ENCODE data around the gene MEOX2. TPM values are rescaled to one million over a fixed set of nuclear protein-coding genes. Genes with fewer than 3 reads are reported as not detected.

The MEOX2 gene
- total RNA-seq (2021; fragmentation: NEBNext Ultra II Directional; extraction: Animal tissue kit (Norgen Biotek cat#: 25700)): not detected
- long read RNA-seq: 0 reads

DNA sequence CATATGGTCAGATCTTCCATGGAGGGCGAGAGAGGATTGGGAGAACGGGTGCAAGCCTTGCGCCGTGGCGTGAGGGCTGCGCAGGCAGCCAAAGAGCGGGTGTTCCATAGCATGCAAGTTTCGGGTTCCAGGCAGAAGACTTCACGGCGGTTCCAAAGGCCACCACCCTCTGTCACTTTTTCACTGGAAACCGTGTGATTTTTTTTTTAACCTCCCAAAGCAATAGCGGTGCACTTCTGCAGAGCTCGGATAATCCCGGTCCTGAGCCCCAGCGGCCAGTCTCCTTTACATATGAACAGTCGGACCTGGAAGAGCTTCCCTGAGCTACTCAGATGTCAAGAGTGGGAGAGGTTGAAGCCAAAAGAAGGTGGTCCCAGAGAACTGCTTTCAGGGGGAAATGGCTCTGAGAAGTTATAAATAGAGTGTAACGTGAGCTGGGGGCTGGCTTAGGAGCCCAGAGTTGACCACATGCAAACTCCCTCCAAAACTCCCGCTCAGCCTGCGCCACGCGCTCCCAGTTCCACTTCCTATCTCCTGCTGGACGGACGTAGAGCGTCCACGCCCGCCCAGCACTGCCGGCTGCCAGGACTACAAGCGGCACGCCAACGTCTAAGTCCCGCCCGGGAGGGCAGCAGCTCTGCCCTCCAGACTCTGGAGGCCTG is at the start of gene MEOX2:
TSS of gene MEOX2 (minus strand) at position 389 of the 662 bp plus-strand sequence. CDS start at position 108, 281 bp downstream.
- peaks cover 34% of the 10 kb centered on the region for H3K4me1 Mint-ChIP-seq (ENCODE audit: low read depth)
- H3K27ac Mint-ChIP-seq: no peak within 1 kb of the TSS
- H3K4me3 Mint-ChIP-seq: peak within 1 kb of the TSS; percentile 68
- TF ChIP-seq, protein P1, sequence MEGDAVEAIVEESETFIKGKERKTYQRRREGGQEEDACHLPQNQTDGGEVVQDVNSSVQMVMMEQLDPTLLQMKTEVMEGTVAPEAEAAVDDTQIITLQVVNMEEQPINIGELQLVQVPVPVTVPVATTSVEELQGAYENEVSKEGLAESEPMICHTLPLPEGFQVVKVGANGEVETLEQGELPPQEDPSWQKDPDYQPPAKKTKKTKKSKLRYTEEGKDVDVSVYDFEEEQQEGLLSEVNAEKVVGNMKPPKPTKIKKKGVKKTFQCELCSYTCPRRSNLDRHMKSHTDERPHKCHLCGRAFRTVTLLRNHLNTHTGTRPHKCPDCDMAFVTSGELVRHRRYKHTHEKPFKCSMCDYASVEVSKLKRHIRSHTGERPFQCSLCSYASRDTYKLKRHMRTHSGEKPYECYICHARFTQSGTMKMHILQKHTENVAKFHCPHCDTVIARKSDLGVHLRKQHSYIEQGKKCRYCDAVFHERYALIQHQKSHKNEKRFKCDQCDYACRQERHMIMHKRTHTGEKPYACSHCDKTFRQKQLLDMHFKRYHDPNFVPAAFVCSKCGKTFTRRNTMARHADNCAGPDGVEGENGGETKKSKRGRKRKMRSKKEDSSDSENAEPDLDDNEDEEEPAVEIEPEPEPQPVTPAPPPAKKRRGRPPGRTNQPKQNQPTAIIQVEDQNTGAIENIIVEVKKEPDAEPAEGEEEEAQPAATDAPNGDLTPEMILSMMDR (IDR thresholded peaks at IDR 0.05): no peak
- H3K27me3 Mint-ChIP-seq (ENCODE audit: insufficient read depth): peaks cover 41% of the 10 kb centered on the region
- DNase-seq: no peak
- H3K36me3 Mint-ChIP-seq (ENCODE audit: low read depth): no peaks in the 10 kb centered on the region
- H3K9me3 Mint-ChIP-seq: no peaks in the 10 kb centered on the region

DNA sequence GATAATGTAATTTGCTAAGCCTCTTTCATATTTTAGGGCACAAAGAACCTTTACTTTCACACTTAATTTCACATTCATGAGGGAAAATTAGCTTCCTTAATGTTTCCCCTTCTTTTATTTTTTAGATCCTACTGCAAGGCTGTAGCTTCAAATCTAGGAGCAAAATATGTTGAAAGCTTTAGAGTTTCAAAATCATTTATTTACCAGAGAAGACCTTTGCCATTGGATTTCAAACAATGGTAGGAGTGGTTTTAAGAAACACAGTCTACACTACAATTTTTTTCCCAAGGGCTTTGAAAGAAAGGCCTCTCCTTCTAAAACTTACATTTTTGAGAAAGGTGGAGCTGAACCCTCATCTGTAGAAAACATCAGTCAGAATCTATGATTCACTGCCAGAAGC is 43.3 kb upstream of the MEOX2 start:
- H3K9me3 Mint-ChIP-seq: no peaks in the 10 kb centered on the region
- TF ChIP-seq, protein P1 (IDR thresholded peaks at IDR 0.05): no peak
- no peak for DNase-seq
- no peaks in the 10 kb centered on the region for H3K36me3 Mint-ChIP-seq (ENCODE audit: low read depth)
- no peak overlapping the region for H3K4me3 Mint-ChIP-seq
- no peaks in the 10 kb centered on the region for H3K27me3 Mint-ChIP-seq (ENCODE audit: insufficient read depth)
- no peak overlapping the region for H3K27ac Mint-ChIP-seq
- no peaks in the 10 kb centered on the region for H3K4me1 Mint-ChIP-seq (ENCODE audit: low read depth)

GRCh38 chr7:15725051-15725450 is 38.6 kb upstream of the MEOX2 start:
- TF ChIP-seq, protein P1 (IDR thresholded peaks at IDR 0.05): no peak
- DNase-seq: no peak
- H3K27ac Mint-ChIP-seq: no peak overlapping the region
- H3K9me3 Mint-ChIP-seq: no peaks in the 10 kb centered on the region
- H3K4me3 Mint-ChIP-seq: no peak overlapping the region
- H3K4me1 Mint-ChIP-seq (ENCODE audit: low read depth): no peaks in the 10 kb centered on the region
- no peaks in the 10 kb centered on the region for H3K27me3 Mint-ChIP-seq (ENCODE audit: insufficient read depth)
- no peaks in the 10 kb centered on the region for H3K36me3 Mint-ChIP-seq (ENCODE audit: low read depth)

- TF ChIP-seq, protein P1 (IDR thresholded peaks at IDR 0.05): no peak
- H3K4me1 Mint-ChIP-seq (ENCODE audit: low read depth): no peaks in the 10 kb centered on the region
- DNase-seq: no peak
- no peaks in the 10 kb centered on the region for H3K36me3 Mint-ChIP-seq (ENCODE audit: low read depth)
- no peaks in the 10 kb centered on the region for H3K27me3 Mint-ChIP-seq (ENCODE audit: insufficient read depth)
- H3K4me3 Mint-ChIP-seq: no peak overlapping the region
- no peak overlapping the region for H3K27ac Mint-ChIP-seq
- H3K9me3 Mint-ChIP-seq: no peaks in the 10 kb centered on the region
These were observed 37.4 kb upstream of the MEOX2 start for GRCh38 chr7:15723841-15724240.

- Mint-ChIP-seq H3K27ac (no peak overlapping the region), H3K4me3 (no peak overlapping the region), H3K27me3 (ENCODE audit: insufficient read depth) (no peaks in the 10 kb centered on the region), H3K4me1 (ENCODE audit: low read depth) (no peaks in the 10 kb centered on the region), H3K9me3 (no peaks in the 10 kb centered on the region), H3K36me3 (ENCODE audit: low read depth) (no peaks in the 10 kb centered on the region)
- peak; percentile 36 for DNase-seq
- TF ChIP-seq, protein P1 (IDR thresholded peaks at IDR 0.05): peak; percentile 94
These were observed 34.5 kb upstream of the MEOX2 start for GRCh38 chr7:15720849-15721471.

Measured in HFFc6 (cell line).